ENCODE data around the gene EPSTI1. TPM values are rescaled to one million over a fixed set of nuclear protein-coding genes. Genes with fewer than 3 reads are reported as not detected.

Gene EPSTI1
- total RNA-seq, 1 donor from 2014 or later = not detected

GRCh38 chr13:42981317-42981716 is 10.7 kb downstream of the EPSTI1 start:
- Mint-ChIP-seq H3K4me3 (no peak overlapping the region), H3K27me3 (ENCODE audit: low read depth) (no peaks in the 10 kb centered on the region)

DNA sequence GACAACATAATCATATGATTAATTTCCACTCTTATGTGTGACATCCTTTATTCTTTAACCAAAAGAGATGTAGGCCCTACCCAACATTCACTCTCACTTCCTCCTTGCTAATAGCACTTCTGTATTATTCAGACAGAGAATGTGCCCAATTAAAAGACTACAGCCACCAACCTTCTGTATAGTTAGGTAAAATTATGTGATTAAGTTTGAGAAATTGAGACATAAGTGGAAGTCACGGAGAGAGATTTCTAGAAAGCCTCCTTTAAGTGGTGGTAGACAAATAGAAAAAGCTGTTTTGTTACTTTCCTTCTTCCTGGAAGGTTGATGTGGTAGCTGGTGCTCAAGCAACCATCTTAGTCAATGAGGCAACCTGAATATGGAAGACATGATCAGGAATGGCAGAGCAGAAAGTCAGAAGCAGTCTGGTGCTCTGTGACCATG is 14.8 kb downstream of the EPSTI1 start:
- Mint-ChIP-seq H3K4me3 (no peak overlapping the region), H3K27me3 (ENCODE audit: low read depth) (no peaks in the 10 kb centered on the region), H3K9me3 (peaks cover 6% of the 10 kb centered on the region), H3K4me1 (no peaks in the 10 kb centered on the region), H3K36me3 (ENCODE audit: low read depth) (no peaks in the 10 kb centered on the region), H3K27ac (ENCODE audit: unreplicated experiment) (no peak overlapping the region)
- DNase-seq (ENCODE audit: low read depth, low spot score) = no peak
- TF ChIP-seq CTCF (conservative IDR thresholded peaks at IDR 0.05) = no peak

More at GRCh38 chr13:42981317-42981716, 10.7 kb downstream of the EPSTI1 start:
- TF ChIP-seq CTCF (conservative IDR thresholded peaks at IDR 0.05) = no peak
- H3K36me3 Mint-ChIP-seq (ENCODE audit: low read depth) = no peaks in the 10 kb centered on the region
- peaks cover 6% of the 10 kb centered on the region for H3K9me3 Mint-ChIP-seq
- no peaks in the 10 kb centered on the region for H3K4me1 Mint-ChIP-seq
- no peak overlapping the region for H3K27ac Mint-ChIP-seq (ENCODE audit: unreplicated experiment)
- no peak for DNase-seq (ENCODE audit: low read depth, low spot score)

- Mint-ChIP-seq H3K27ac (ENCODE audit: unreplicated experiment) (no peak overlapping the region), H3K9me3 (peaks cover 6% of the 10 kb centered on the region), H3K36me3 (ENCODE audit: low read depth) (no peaks in the 10 kb centered on the region), H3K4me1 (no peaks in the 10 kb centered on the region), H3K4me3 (no peak overlapping the region), H3K27me3 (ENCODE audit: low read depth) (no peaks in the 10 kb centered on the region)
- no peak for DNase-seq (ENCODE audit: low read depth, low spot score)
- TF ChIP-seq CTCF (conservative IDR thresholded peaks at IDR 0.05) = no peak
Measured at GRCh38 chr13:42976066-42976465, 16.0 kb downstream of the EPSTI1 start.

- Mint-ChIP-seq H3K9me3 (peaks cover 4% of the 10 kb centered on the region), H3K4me3 (no peak overlapping the region), H3K27me3 (ENCODE audit: low read depth) (no peaks in the 10 kb centered on the region), H3K36me3 (ENCODE audit: low read depth) (no peaks in the 10 kb centered on the region), H3K27ac (ENCODE audit: unreplicated experiment) (no peak overlapping the region), H3K4me1 (peaks cover 3% of the 10 kb centered on the region)
- TF ChIP-seq CTCF (conservative IDR thresholded peaks at IDR 0.05) = no peak
- no peak for DNase-seq (ENCODE audit: low read depth, low spot score)
Measured at GRCh38 chr13:42973581-42973980, 18.5 kb downstream of the EPSTI1 start.

DNA sequence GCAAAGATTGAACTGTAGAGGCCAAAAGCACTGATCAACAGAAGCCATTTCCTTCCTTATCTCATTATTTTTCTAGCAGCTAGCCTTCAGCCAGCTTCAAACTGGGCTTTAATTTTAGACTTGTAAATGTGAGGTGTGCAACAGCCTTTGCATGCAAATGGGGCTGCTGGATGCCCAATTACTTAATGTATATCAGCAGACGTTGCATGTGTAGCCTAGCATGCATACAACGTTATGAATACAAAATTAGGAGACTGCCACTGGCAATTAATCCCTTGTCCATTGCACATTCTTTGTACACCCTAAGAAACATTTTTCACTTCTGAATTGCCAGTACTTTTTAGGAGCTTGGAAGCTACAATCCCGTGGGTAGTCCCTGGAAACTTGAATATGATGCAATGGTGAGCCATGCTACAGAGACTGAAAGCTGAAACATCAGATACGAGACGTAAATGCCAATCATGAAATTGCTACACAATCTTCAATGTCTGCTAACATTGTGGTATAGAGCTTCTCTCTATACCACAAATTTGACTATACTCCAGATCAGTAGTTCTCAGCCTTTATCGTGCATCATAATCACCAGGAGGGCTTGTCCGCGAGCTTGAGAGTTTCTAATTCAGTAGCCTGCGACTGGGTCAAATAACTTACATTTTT is 20.2 kb downstream of the EPSTI1 start:
- no peak for DNase-seq (ENCODE audit: low read depth, low spot score)
- Mint-ChIP-seq H3K4me1 (peaks cover 3% of the 10 kb centered on the region), H3K27me3 (ENCODE audit: low read depth) (no peaks in the 10 kb centered on the region), H3K4me3 (no peak overlapping the region), H3K36me3 (ENCODE audit: low read depth) (no peaks in the 10 kb centered on the region), H3K27ac (ENCODE audit: unreplicated experiment) (no peak overlapping the region), H3K9me3 (no peaks in the 10 kb centered on the region)
- no peak for TF ChIP-seq CTCF (conservative IDR thresholded peaks at IDR 0.05)
